DOHH2 (cell line): ENCODE data around the gene SIRT6.

ENCODE experiments used
- H3F3A ChIP-seq: fragments of 200-600 bp; sonication (generic), shearing (Covaris generic); 2 replicates; pipeline ENCODE4 v1.6.0; 2016; ENCODE audit warnings: antibody characterized with exemption, mild to moderate bottlenecking; ENCODE audit not compliant: control insufficient read depth, insufficient read depth
- H3K27ac ChIP-seq: fragments of 200-600 bp; sonication (generic); 2 replicates; pipeline ENCODE4 v1.5.1; 2014; ENCODE audit warnings: low read depth, mild to moderate bottlenecking, low read length, moderate library complexity
- H3K27me3 ChIP-seq: fragments of 200-600 bp; sonication (generic); 2 replicates; pipeline ENCODE4 v1.6.1; 2014; ENCODE audit warnings: mild to moderate bottlenecking, low read length, mixed read lengths; ENCODE audit not compliant: control insufficient read depth
- H3K36me3 ChIP-seq: fragments of 200-600 bp; sonication (generic); 2 replicates; pipeline ENCODE4 v1.6.1; 2014; ENCODE audit warnings: mild to moderate bottlenecking, low read length, moderate library complexity, mixed read lengths; ENCODE audit not compliant: control insufficient read depth
- H3K4me1 ChIP-seq: fragments of 200-600 bp; sonication (generic); 2 replicates; pipeline ENCODE4 v1.6.1; 2014; ENCODE audit warnings: mild to moderate bottlenecking, low read length, mixed read lengths; ENCODE audit not compliant: control insufficient read depth
- H3K4me2 ChIP-seq: fragments of 200-600 bp; sonication (generic); 2 replicates; pipeline ENCODE4 v1.6.0; 2014; ENCODE audit warnings: mild to moderate bottlenecking, low read length, moderate library complexity
- H3K4me3 ChIP-seq: fragments of 200-600 bp; sonication (generic); 2 replicates; pipeline ENCODE4 v1.5.1; 2014; ENCODE audit warnings: mild to moderate bottlenecking, low read length, mixed read lengths
- H3K79me2 ChIP-seq: fragments of 200-600 bp; sonication (generic); 2 replicates; pipeline ENCODE4 v1.6.1; 2014; ENCODE audit warnings: mild to moderate bottlenecking, low read length, mixed read lengths; ENCODE audit not compliant: control insufficient read depth
- H3K9me2 ChIP-seq: fragments of 200-600 bp; sonication (generic); replicated peaks from 2 replicates; pipeline ENCODE4 v1.6.1; 2014; ENCODE audit warnings: mild to moderate bottlenecking, low read length, mixed read lengths; ENCODE audit not compliant: control insufficient read depth
- H3K9me3 ChIP-seq: fragments of 200-600 bp; sonication (generic); 2 replicates; pipeline ENCODE4 v1.6.1; 2014; ENCODE audit warnings: antibody characterized with exemption, low read length, mixed read lengths; ENCODE audit not compliant: control insufficient read depth, insufficient read depth
- H4K20me1 ChIP-seq: fragments of 200-600 bp; sonication (generic); 2 replicates; pipeline ENCODE4 v1.6.0; 2014; ENCODE audit warnings: low read depth, mild to moderate bottlenecking, antibody characterized with exemption, low read length, moderate library complexity; ENCODE audit not compliant: control insufficient read depth, insufficient read depth
- EZH2phosphoT487 ChIP-seq: fragments of 200-600 bp; sonication (generic); IDR thresholded peaks from 2 replicates; pipeline ENCODE4 v1.6.1; 2017; ENCODE audit warnings: borderline replicate concordance, mild to moderate bottlenecking, antibody characterized with exemption, low read length, moderate library complexity, mixed read lengths
- TF ChIP-seq, protein P1 (sequence below): fragments of 200-600 bp; sonication (generic); IDR thresholded peaks from one replicate; pipeline ENCODE4 v1.5.1; 2014; ENCODE audit warnings: antibody characterized with exemption, mild to moderate bottlenecking, low read depth, low read length; ENCODE audit not compliant: poor library complexity, severe bottlenecking

Gene SIRT6

DNA sequence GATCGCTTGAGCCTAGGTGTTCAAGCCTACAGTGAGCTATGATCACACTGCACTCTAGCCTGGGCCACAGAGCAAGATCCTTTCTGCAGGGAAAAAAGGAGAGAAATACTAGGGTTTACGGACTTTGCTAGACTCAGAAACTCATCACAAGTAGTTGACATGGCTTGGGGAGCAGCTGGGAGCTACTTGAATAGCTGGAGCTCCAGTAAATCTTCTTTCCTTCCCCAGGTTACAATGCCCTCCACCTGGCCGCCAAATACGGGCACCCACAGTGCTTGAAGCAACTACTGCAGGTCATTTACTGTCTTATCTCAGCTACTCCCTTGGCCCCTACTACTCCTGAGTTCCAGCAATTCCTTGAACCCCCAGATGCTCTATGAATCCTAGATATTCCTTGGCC lies 19.4 kb upstream of the SIRT6 start:
- Histone ChIP-seq H4K20me1 (no peaks in the 10 kb centered on the region; the same call in 1 of the 2 replicates), H3F3A (no peaks in the 10 kb centered on the region), H3K36me3 (no peaks in the 10 kb centered on the region), H3K9me3 (peaks cover 7% of the 10 kb centered on the region), H3K27me3 (peaks cover 3% of the 10 kb centered on the region; the same call in 1 of the 2 replicates), H3K9me2 (no peaks in the 10 kb centered on the region), H3K4me3 (no peak overlapping the region), H3K27ac (no peak overlapping the region), H3K4me2 (no peak overlapping the region), H3K4me1 (no peaks in the 10 kb centered on the region), H3K79me2 (no peaks in the 10 kb centered on the region)
- TF ChIP-seq, protein P1, sequence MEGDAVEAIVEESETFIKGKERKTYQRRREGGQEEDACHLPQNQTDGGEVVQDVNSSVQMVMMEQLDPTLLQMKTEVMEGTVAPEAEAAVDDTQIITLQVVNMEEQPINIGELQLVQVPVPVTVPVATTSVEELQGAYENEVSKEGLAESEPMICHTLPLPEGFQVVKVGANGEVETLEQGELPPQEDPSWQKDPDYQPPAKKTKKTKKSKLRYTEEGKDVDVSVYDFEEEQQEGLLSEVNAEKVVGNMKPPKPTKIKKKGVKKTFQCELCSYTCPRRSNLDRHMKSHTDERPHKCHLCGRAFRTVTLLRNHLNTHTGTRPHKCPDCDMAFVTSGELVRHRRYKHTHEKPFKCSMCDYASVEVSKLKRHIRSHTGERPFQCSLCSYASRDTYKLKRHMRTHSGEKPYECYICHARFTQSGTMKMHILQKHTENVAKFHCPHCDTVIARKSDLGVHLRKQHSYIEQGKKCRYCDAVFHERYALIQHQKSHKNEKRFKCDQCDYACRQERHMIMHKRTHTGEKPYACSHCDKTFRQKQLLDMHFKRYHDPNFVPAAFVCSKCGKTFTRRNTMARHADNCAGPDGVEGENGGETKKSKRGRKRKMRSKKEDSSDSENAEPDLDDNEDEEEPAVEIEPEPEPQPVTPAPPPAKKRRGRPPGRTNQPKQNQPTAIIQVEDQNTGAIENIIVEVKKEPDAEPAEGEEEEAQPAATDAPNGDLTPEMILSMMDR, result no peak
- TF ChIP-seq EZH2phosphoT487, result no peak

DNA sequence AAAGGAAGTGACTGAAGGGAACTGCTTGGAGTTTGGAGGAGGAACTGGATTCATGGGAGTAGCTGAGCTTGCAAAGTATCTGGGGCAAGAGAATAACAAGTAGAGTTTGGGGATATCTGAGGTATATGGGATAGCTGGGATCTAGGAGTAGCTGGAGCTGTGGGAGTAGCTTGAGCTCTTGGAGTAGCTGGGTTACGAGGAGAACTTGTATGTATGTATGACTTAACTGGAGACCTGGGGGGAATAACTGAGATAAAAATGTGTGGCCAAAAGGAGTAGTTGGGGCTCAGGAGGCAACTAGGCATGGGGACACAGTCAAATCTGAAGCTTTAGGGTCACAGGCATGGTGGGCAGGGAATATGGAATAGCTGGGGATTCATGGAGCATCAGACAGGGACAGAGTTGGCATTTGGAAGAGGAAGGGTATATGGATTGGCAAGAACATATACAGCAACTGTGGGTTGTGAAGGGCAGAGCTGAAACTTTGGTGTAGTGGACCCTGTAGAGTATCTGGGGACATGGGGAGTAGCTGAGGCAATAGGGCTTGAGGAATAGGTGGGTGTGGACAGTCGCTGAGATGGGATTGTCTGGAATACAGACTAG lies 18.7 kb upstream of the SIRT6 start:
- Histone ChIP-seq H3K36me3 (no peaks in the 10 kb centered on the region), H3K4me1 (no peaks in the 10 kb centered on the region), H3K9me2 (no peaks in the 10 kb centered on the region), H3K27ac (no peak overlapping the region), H3K4me3 (no peak overlapping the region), H4K20me1 (no peaks in the 10 kb centered on the region; the same call in 1 of the 2 replicates), H3K27me3 (peaks cover 3% of the 10 kb centered on the region; the same call in 1 of the 2 replicates), H3K4me2 (no peak overlapping the region), H3F3A (no peaks in the 10 kb centered on the region), H3K79me2 (no peaks in the 10 kb centered on the region), H3K9me3 (peaks cover 7% of the 10 kb centered on the region)
- TF ChIP-seq, protein P1, result no peak
- TF ChIP-seq EZH2phosphoT487, result no peak

DNA sequence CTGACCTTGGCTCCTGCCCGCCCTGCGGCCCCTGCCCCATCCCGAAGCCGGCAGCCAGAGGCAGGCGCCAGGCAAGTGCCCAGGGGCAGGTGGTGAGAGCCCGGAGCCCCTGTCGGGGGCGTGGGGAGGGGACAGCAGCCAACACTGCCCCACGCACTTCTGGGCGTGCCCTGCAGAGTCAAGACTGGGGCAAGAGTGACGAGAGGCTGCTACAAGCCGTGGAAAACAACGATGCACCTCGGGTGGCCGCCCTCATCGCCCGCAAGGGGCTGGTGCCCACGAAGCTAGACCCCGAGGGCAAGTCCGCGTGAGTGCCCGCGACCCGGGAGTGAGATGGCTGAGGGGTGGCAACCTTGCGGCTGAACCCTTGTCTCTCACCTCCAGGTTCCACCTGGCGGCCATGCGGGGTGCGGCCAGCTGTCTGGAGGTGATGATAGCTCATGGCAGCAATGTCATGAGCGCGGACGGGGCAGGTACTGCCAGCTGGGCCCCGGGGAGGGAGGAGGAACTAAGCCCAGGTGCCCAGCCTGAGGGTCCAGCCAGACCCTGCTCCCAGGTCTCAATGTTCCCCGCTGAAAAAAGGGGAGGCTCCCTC lies 17.4 kb upstream of the SIRT6 start:
- H4K20me1 ChIP-seq, result no peaks in the 10 kb centered on the region; the same call in 1 of the 2 replicates
- H3K79me2 ChIP-seq, result no peaks in the 10 kb centered on the region
- H3K27ac ChIP-seq, result no peak overlapping the region
- H3K4me2 ChIP-seq, result no peak overlapping the region
- no peaks in the 10 kb centered on the region for H3F3A ChIP-seq
- H3K4me3 ChIP-seq, result no peak overlapping the region
- H3K9me3 ChIP-seq, result peaks cover 7% of the 10 kb centered on the region
- TF ChIP-seq, protein P1, result no peak
- no peak for TF ChIP-seq EZH2phosphoT487
- no peaks in the 10 kb centered on the region for H3K9me2 ChIP-seq
- H3K4me1 ChIP-seq, result no peaks in the 10 kb centered on the region
- no peaks in the 10 kb centered on the region for H3K36me3 ChIP-seq
- peaks cover 3% of the 10 kb centered on the region; the same call in 1 of the 2 replicates for H3K27me3 ChIP-seq
